NB4 (cell line): ENCODE measurements around the gene QSOX2.

Source experiments
- DNase-seq: peaks from one replicate; pipeline ENCODE4 v3.0.0; 2010; ENCODE audit warnings: low read depth
- H3K4me3 ChIP-seq: one replicate; pipeline ENCODE4 v1.5.1; 2011; ENCODE audit warnings: mild to moderate bottlenecking, low read depth, low read length, moderate library complexity
- CTCF ChIP-seq: IDR thresholded peaks from one replicate; pipeline ENCODE4 v1.5.1; 2012; ENCODE audit warnings: low read depth, low read length
- MAX ChIP-seq: IDR thresholded peaks from 2 replicates; pipeline ENCODE4 v1.6.1; 2011; ENCODE audit warnings: low read depth, low read length
- MYC ChIP-seq: IDR thresholded peaks from 2 replicates; pipeline ENCODE4 v1.6.1; 2011; ENCODE audit warnings: low read depth, low read length
- POLR2A ChIP-seq: IDR thresholded peaks from 2 replicates; pipeline ENCODE4 v1.6.1; 2011; ENCODE audit warnings: mild to moderate bottlenecking; ENCODE audit not compliant: insufficient read length; ENCODE audit errors: extremely low read depth

The QSOX2 gene

GRCh38 chr9:136242248-136242647 lies 3.4 kb downstream of the QSOX2 start:
- no peak for TF ChIP-seq POLR2A
- no peak for TF ChIP-seq MYC
- no peak for TF ChIP-seq CTCF
- TF ChIP-seq MAX = no peak
- no peak overlapping the region for H3K4me3 ChIP-seq
- no peak for DNase-seq

GRCh38 chr9:136241542-136241941 lies 4.1 kb downstream of the QSOX2 start:
- no peak overlapping the region for H3K4me3 ChIP-seq
- TF ChIP-seq CTCF (no peak), MYC (no peak), POLR2A (no peak), MAX (no peak)
- DNase-seq = no peak

GRCh38 chr9:136240941-136241340 lies 4.7 kb downstream of the QSOX2 start:
- no peak overlapping the region for H3K4me3 ChIP-seq
- TF ChIP-seq CTCF (no peak), POLR2A (no peak), MYC (no peak), MAX (no peak)
- DNase-seq = no peak

GRCh38 chr9:136239983-136240330 lies 5.7 kb downstream of the QSOX2 start:
- no peak overlapping the region for H3K4me3 ChIP-seq
- DNase-seq = no peak

GRCh38 chr9:136239135-136239982 lies 6.3 kb downstream of the QSOX2 start:
- TF ChIP-seq MYC = no peak
- H3K4me3 ChIP-seq = no peak overlapping the region
- no peak for DNase-seq

More at GRCh38 chr9:136239983-136240330, 5.7 kb downstream of the QSOX2 start:
- TF ChIP-seq MAX (no peak), CTCF (no peak), MYC (no peak), POLR2A (no peak)

GRCh38 chr9:136238342-136238732 lies 7.3 kb downstream of the QSOX2 start:
- TF ChIP-seq CTCF = no peak
- H3K4me3 ChIP-seq = no peak overlapping the region
- DNase-seq = no peak
